ENCODE measurements around the gene DHRS2.
"Not testable (repeated sequence)": the region's sequence is repeated elsewhere in the genome, so short reads cannot be mapped to it uniquely, and the experiment has no call there.

DHRS2 gene

GRCh38 chr14:23631234-23631633 lies 4.9 kb upstream of the DHRS2 start:
- H3K27ac ChIP-seq: no peak overlapping the region

GRCh38 chr14:23631702-23632460 lies 4.3 kb upstream of the DHRS2 start:
- no peak overlapping the region for H3K4me3 ChIP-seq
- peak overlapping the region in 1 of 21 experiments; percentile 17 for H3K27ac ChIP-seq

More at GRCh38 chr14:23631234-23631633, 4.9 kb upstream of the DHRS2 start:
- no peak overlapping the region for H3K4me3 ChIP-seq

GRCh38 chr14:23632461-23633159 lies 3.6 kb upstream of the DHRS2 start:
- H3K27ac ChIP-seq: no peak overlapping the region
- H3K4me3 ChIP-seq: no peak overlapping the region

- no peak overlapping the region for H3K4me3 ChIP-seq
- H3K27ac ChIP-seq: no peak overlapping the region
Measured at GRCh38 chr14:23633160-23633701, 2.9 kb upstream of the DHRS2 start.

- not testable (repeated sequence) for H3K27ac ChIP-seq, H3K4me3 ChIP-seq
Measured at GRCh38 chr14:23634698-23635412, 1.3 kb upstream of the DHRS2 start.

- not testable (repeated sequence) for H3K4me3 ChIP-seq, H3K27ac ChIP-seq
Measured at GRCh38 chr14:23637312-23637654, 1.1 kb downstream of the DHRS2 start.

- not testable (repeated sequence) for H3K4me3 ChIP-seq, H3K27ac ChIP-seq
Measured at GRCh38 chr14:23637655-23638413, 1.7 kb downstream of the DHRS2 start.

- Histone ChIP-seq H3K4me3 (no peak overlapping the region), H3K27ac (no peak overlapping the region)
Measured at GRCh38 chr14:23638414-23639047, 2.4 kb downstream of the DHRS2 start.

GRCh38 chr14:23639048-23639890 lies 3.1 kb downstream of the DHRS2 start:
- no peak overlapping the region for H3K4me3 ChIP-seq
- H3K27ac ChIP-seq: peak overlapping the region in 1 of 21 experiments; percentile 8

- H3K27ac ChIP-seq: peak overlapping the region in 2 of 21 experiments; percentile 8 to 43
Measured at GRCh38 chr14:23639891-23640523, 3.8 kb downstream of the DHRS2 start.

GRCh38 chr14:23640524-23641141 lies 4.5 kb downstream of the DHRS2 start:
- H3K27ac ChIP-seq: peak overlapping the region in 1 of 21 experiments; percentile 43
- no peak overlapping the region for H3K4me3 ChIP-seq

More at GRCh38 chr14:23639891-23640523, 3.8 kb downstream of the DHRS2 start:
- no peak overlapping the region for H3K4me3 ChIP-seq

GRCh38 chr14:23641180-23641914 lies 5.2 kb downstream of the DHRS2 start:
- Histone ChIP-seq H3K27ac (no peak overlapping the region), H3K4me3 (no peak overlapping the region)

GRCh38 chr14:23641915-23642588 lies 5.9 kb downstream of the DHRS2 start:
- Histone ChIP-seq H3K4me3 (no peak overlapping the region), H3K27ac (no peak overlapping the region)

- Histone ChIP-seq H3K4me3 (no peak overlapping the region), H3K27ac (no peak overlapping the region)
Measured at GRCh38 chr14:23643533-23644194, 7.5 kb downstream of the DHRS2 start.

- no peak overlapping the region for H3K27ac ChIP-seq
- H3K4me3 ChIP-seq: no peak overlapping the region
Measured at GRCh38 chr14:23644195-23644918, 8.2 kb downstream of the DHRS2 start.
